Erythroblast (primary cell): Measurements from ENCODE around the gene STYXL1.

Experiments used
- DNase-seq, 2 experiments: peaks; one replicate each; lab custom pipeline; 2025; lab: John Stamatoyannopoulos, UW
- GATA1 ChIP-seq: IDR thresholded peaks from 2 replicates; pipeline ENCODE4 v1.6.1; 2011; ENCODE audit warnings: low read depth, mild to moderate bottlenecking, control low read depth, low read length, moderate library complexity
- POLR2A ChIP-seq: IDR thresholded peaks from 2 replicates; pipeline ENCODE4 v1.6.1; 2011; ENCODE audit warnings: mild to moderate bottlenecking, low read length

Gene STYXL1

GRCh38 chr7:75979759-75980429 is 67.9 kb downstream of the STYXL1 start:
- DNase-seq = peak in 1 of 2 experiments; percentile 9
- TF ChIP-seq POLR2A = no peak
- no peak for TF ChIP-seq GATA1

- no peak for DNase-seq
- no peak for TF ChIP-seq GATA1
- TF ChIP-seq POLR2A = no peak
Measured at GRCh38 chr7:75977743-75978142, 70.1 kb downstream of the STYXL1 start.

- DNase-seq = peak in 1 of 2 experiments; percentile 19
- TF ChIP-seq GATA1 = no peak
- TF ChIP-seq POLR2A = no peak
Measured at GRCh38 chr7:75971961-75972763, 75.6 kb downstream of the STYXL1 start.

GRCh38 chr7:75971309-75971960 is 76.4 kb downstream of the STYXL1 start:
- TF ChIP-seq GATA1 (no peak), POLR2A (no peak)
- no peak for DNase-seq

GRCh38 chr7:75969704-75970498 is 77.9 kb downstream of the STYXL1 start:
- peak in 1 of 2 experiments; percentile 13 for DNase-seq
- TF ChIP-seq GATA1 = no peak
- TF ChIP-seq POLR2A = no peak

GRCh38 chr7:75969182-75969581 is 78.6 kb downstream of the STYXL1 start:
- TF ChIP-seq GATA1 (no peak), POLR2A (no peak)
- DNase-seq = no peak

- DNase-seq = no peak
- no peak for TF ChIP-seq POLR2A
- TF ChIP-seq GATA1 = no peak
Measured at GRCh38 chr7:75968561-75969001, 79.2 kb downstream of the STYXL1 start.

GRCh38 chr7:75968012-75968411 is 79.8 kb downstream of the STYXL1 start:
- DNase-seq = no peak
- no peak for TF ChIP-seq GATA1

- DNase-seq = no peak
Measured at GRCh38 chr7:75967487-75967997, 80.3 kb downstream of the STYXL1 start.

GRCh38 chr7:75967055-75967454 is 80.7 kb downstream of the STYXL1 start:
- no peak for TF ChIP-seq POLR2A
- no peak for TF ChIP-seq GATA1
- no peak for DNase-seq

More at GRCh38 chr7:75967487-75967997, 80.3 kb downstream of the STYXL1 start:
- TF ChIP-seq GATA1 (no peak), POLR2A (no peak)

GRCh38 chr7:75966190-75966961 is 81.4 kb downstream of the STYXL1 start:
- DNase-seq = no peak
- TF ChIP-seq POLR2A = no peak
- TF ChIP-seq GATA1 = no peak

- no peak for DNase-seq
- TF ChIP-seq GATA1 (no peak), POLR2A (no peak)
Measured at GRCh38 chr7:75965617-75966016, 82.2 kb downstream of the STYXL1 start.
